ENCODE measurements around the gene SPOCD1.

DNA sequence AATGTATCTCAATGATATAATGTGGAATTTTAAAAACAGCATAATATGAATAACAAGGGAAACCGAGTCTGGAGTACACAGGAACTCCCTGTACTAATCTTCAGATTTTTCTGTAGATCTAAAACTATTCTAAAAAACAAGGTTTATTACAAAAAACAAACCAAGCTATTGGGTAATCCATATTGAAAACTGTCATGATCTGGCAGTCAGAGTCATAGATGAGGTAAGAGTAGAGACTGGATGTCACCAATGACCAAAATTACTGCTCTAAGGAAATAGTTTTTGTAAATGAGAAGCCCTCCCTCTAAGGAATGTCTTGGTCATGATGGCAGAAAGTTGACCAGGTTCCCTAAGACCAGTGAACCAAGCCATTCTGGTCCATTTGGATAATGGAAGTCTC is 2.4 kb upstream of the SPOCD1 start:
- TF ChIP-seq, protein P1, sequence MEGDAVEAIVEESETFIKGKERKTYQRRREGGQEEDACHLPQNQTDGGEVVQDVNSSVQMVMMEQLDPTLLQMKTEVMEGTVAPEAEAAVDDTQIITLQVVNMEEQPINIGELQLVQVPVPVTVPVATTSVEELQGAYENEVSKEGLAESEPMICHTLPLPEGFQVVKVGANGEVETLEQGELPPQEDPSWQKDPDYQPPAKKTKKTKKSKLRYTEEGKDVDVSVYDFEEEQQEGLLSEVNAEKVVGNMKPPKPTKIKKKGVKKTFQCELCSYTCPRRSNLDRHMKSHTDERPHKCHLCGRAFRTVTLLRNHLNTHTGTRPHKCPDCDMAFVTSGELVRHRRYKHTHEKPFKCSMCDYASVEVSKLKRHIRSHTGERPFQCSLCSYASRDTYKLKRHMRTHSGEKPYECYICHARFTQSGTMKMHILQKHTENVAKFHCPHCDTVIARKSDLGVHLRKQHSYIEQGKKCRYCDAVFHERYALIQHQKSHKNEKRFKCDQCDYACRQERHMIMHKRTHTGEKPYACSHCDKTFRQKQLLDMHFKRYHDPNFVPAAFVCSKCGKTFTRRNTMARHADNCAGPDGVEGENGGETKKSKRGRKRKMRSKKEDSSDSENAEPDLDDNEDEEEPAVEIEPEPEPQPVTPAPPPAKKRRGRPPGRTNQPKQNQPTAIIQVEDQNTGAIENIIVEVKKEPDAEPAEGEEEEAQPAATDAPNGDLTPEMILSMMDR (IDR thresholded peaks at IDR 0.05; ENCODE audit: insufficient read depth, low read depth, low read length), result no peak
- TF ChIP-seq EZH2 (IDR thresholded peaks at IDR 0.05; ENCODE audit: insufficient read depth, low read length), result no peak
